HEK293T (cell line): ENCODE results near the gene OPRM1.

ENCODE experiments used
- ELF4 ChIP-seq: fragments of 450-650 bp; IDR thresholded peaks from 2 replicates; pipeline ENCODE4 v1.6.1; 2017; ENCODE audit warnings: antibody characterized with exemption
- FOXA1 ChIP-seq: fragments of 450-650 bp; IDR thresholded peaks from 2 replicates; pipeline ENCODE4 v1.6.1; 2016; ENCODE audit warnings: mild to moderate bottlenecking
- FOXM1 ChIP-seq: fragments of 450-650 bp; IDR thresholded peaks from 2 replicates; pipeline ENCODE4 v1.6.1; 2017; ENCODE audit warnings: mild to moderate bottlenecking, borderline replicate concordance
- SP1 ChIP-seq: fragments of 450-650 bp; IDR thresholded peaks from 2 replicates; pipeline ENCODE4 v1.6.1; 2017
- SUZ12 ChIP-seq: fragments of 450-650 bp; IDR thresholded peaks from 2 replicates; pipeline ENCODE4 v1.6.1; 2016; ENCODE audit warnings: mild to moderate bottlenecking
- ZNF384 ChIP-seq: fragments of 450-650 bp; IDR thresholded peaks from 2 replicates; pipeline ENCODE4 v1.6.1; 2016
- TF ChIP-seq, protein P1 (sequence below): fragments of 450-650 bp; IDR thresholded peaks from 2 replicates; pipeline ENCODE4 v1.6.1; 2016

DNA sequence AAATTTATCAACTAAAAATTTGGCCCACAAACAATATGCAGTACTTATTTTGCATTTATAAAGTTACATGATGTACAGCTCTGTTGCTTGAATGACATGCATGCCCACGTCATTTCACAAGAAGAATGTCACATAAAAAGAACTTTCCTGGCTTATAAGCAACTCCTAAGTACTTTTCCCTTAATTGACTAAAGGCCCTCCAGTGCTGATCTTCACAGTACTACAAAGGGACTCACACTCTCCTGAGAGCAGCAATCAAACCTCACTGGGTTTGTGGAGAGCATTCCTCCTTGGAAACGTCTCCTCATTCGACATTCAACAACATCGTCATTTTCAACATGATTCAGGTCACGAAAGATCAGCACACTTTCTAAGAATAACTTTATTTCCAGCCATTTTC is 206.5 kb downstream of the OPRM1 start:
- TF ChIP-seq SP1 (no peak), SUZ12 (no peak), ELF4 (no peak), FOXA1 (no peak), ZNF384 (no peak), FOXM1 (no peak)
- TF ChIP-seq, protein P1, sequence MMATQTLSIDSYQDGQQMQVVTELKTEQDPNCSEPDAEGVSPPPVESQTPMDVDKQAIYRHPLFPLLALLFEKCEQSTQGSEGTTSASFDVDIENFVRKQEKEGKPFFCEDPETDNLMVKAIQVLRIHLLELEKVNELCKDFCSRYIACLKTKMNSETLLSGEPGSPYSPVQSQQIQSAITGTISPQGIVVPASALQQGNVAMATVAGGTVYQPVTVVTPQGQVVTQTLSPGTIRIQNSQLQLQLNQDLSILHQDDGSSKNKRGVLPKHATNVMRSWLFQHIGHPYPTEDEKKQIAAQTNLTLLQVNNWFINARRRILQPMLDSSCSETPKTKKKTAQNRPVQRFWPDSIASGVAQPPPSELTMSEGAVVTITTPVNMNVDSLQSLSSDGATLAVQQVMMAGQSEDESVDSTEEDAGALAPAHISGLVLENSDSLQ = no peak
